ENCODE data around the gene EDN2.

DNA sequence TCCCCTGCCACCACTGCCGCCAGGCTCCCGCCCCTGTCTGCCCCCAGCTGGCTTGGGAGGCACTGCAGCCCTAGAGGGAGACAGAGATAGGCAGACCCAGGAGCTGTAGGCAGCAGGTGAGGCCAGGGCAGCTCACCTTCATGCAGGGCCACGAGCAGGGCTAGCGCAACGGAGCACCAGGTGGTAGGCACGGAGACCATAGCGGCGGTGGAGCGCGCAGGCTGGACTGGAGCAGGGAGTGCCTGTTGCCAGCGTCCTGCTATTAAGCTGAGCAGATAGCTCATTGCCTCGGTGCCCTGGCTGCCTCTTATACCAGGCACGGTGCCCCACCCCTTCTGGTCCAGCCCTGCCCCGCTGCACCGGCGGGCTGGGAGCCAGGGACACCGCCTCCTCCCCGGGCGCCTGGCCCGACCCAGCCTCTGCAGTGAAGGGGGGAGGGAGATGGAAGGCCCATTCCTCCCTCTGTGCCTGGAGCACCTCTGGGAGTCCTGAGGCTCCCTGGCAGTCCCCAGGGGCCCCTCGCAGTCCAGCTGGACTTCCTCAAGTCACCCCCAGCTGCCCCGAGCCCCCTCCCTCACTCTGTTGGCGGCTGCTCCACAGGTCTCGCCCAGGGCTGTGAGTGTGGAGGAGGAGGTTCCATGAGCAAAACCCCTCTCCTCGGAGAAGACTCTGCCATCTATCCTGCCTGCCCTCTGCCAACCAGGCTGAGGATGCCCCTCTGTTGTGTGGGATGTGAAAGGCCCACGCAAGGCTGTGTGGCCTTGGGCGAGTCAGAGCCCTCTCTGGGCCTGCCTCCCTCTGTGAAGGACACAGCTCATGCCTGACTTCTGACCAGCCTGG is at the start of gene EDN2:
- TF ChIP-seq, protein P1, sequence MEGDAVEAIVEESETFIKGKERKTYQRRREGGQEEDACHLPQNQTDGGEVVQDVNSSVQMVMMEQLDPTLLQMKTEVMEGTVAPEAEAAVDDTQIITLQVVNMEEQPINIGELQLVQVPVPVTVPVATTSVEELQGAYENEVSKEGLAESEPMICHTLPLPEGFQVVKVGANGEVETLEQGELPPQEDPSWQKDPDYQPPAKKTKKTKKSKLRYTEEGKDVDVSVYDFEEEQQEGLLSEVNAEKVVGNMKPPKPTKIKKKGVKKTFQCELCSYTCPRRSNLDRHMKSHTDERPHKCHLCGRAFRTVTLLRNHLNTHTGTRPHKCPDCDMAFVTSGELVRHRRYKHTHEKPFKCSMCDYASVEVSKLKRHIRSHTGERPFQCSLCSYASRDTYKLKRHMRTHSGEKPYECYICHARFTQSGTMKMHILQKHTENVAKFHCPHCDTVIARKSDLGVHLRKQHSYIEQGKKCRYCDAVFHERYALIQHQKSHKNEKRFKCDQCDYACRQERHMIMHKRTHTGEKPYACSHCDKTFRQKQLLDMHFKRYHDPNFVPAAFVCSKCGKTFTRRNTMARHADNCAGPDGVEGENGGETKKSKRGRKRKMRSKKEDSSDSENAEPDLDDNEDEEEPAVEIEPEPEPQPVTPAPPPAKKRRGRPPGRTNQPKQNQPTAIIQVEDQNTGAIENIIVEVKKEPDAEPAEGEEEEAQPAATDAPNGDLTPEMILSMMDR (IDR thresholded peaks at IDR 0.05; ENCODE audit: low read depth, low read length, missing input control): peak; percentile 47
- TF ChIP-seq, protein P2, sequence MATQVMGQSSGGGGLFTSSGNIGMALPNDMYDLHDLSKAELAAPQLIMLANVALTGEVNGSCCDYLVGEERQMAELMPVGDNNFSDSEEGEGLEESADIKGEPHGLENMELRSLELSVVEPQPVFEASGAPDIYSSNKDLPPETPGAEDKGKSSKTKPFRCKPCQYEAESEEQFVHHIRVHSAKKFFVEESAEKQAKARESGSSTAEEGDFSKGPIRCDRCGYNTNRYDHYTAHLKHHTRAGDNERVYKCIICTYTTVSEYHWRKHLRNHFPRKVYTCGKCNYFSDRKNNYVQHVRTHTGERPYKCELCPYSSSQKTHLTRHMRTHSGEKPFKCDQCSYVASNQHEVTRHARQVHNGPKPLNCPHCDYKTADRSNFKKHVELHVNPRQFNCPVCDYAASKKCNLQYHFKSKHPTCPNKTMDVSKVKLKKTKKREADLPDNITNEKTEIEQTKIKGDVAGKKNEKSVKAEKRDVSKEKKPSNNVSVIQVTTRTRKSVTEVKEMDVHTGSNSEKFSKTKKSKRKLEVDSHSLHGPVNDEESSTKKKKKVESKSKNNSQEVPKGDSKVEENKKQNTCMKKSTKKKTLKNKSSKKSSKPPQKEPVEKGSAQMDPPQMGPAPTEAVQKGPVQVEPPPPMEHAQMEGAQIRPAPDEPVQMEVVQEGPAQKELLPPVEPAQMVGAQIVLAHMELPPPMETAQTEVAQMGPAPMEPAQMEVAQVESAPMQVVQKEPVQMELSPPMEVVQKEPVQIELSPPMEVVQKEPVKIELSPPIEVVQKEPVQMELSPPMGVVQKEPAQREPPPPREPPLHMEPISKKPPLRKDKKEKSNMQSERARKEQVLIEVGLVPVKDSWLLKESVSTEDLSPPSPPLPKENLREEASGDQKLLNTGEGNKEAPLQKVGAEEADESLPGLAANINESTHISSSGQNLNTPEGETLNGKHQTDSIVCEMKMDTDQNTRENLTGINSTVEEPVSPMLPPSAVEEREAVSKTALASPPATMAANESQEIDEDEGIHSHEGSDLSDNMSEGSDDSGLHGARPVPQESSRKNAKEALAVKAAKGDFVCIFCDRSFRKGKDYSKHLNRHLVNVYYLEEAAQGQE (IDR thresholded peaks at IDR 0.05): peak; percentile 35
- TF ChIP-seq RAD21 (IDR thresholded peaks at IDR 0.05) (peak in 1 of 2 donors; percentile 33), JUND (IDR thresholded peaks at IDR 0.05) (no peak), RXRA (IDR thresholded peaks at IDR 0.05) (no peak), GABPA (IDR thresholded peaks at IDR 0.05 in 1 of 2, conservative IDR thresholded peaks at IDR 0.05 in 1 of 2) (no peak)
- TF ChIP-seq, protein P3, sequence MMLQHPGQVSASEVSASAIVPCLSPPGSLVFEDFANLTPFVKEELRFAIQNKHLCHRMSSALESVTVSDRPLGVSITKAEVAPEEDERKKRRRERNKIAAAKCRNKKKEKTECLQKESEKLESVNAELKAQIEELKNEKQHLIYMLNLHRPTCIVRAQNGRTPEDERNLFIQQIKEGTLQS (IDR thresholded peaks at IDR 0.05): no peak

Data from liver (tissue), 3 donors.